ENCODE data around the gene C9orf152.
A peak's percentile ranks its signal among the peaks of the same experiment; 100 is the strongest.

C9orf152 gene

GRCh38 chr9:110224583-110224982 lies 16.6 kb upstream of the C9orf152 start:
- H3K27ac ChIP-seq: no peak overlapping the region
- H3K4me3 ChIP-seq (ENCODE audit: low read depth, low read length): no peak overlapping the region
- DNase-seq: no peak
- in situ Hi-C loops (cut with HindIII; ENCODE audit: low pct_ligation_motif_present, low sequenced_read_pairs): no loop called here
- no peaks in the 10 kb centered on the region for H3K36me3 ChIP-seq (replicated peaks)
- H3K27me3 ChIP-seq (replicated peaks): no peaks in the 10 kb centered on the region
- TF ChIP-seq, protein P1, sequence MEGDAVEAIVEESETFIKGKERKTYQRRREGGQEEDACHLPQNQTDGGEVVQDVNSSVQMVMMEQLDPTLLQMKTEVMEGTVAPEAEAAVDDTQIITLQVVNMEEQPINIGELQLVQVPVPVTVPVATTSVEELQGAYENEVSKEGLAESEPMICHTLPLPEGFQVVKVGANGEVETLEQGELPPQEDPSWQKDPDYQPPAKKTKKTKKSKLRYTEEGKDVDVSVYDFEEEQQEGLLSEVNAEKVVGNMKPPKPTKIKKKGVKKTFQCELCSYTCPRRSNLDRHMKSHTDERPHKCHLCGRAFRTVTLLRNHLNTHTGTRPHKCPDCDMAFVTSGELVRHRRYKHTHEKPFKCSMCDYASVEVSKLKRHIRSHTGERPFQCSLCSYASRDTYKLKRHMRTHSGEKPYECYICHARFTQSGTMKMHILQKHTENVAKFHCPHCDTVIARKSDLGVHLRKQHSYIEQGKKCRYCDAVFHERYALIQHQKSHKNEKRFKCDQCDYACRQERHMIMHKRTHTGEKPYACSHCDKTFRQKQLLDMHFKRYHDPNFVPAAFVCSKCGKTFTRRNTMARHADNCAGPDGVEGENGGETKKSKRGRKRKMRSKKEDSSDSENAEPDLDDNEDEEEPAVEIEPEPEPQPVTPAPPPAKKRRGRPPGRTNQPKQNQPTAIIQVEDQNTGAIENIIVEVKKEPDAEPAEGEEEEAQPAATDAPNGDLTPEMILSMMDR (IDR thresholded peaks at IDR 0.05; ENCODE audit: low read depth, low read length, missing control alignments): no peak

- TF ChIP-seq, protein P1 (IDR thresholded peaks at IDR 0.05; ENCODE audit: low read depth, low read length, missing control alignments): no peak
- Histone ChIP-seq H3K4me3 (ENCODE audit: low read depth, low read length) (no peak overlapping the region), H3K36me3 (replicated peaks) (no peaks in the 10 kb centered on the region), H3K27ac (no peak overlapping the region), H3K27me3 (replicated peaks) (no peaks in the 10 kb centered on the region)
- no peak for DNase-seq
- in situ Hi-C loops (cut with HindIII; ENCODE audit: low pct_ligation_motif_present, low sequenced_read_pairs): no loop called here
Measured at GRCh38 chr9:110220809-110221208, 12.8 kb upstream of the C9orf152 start.

DNA sequence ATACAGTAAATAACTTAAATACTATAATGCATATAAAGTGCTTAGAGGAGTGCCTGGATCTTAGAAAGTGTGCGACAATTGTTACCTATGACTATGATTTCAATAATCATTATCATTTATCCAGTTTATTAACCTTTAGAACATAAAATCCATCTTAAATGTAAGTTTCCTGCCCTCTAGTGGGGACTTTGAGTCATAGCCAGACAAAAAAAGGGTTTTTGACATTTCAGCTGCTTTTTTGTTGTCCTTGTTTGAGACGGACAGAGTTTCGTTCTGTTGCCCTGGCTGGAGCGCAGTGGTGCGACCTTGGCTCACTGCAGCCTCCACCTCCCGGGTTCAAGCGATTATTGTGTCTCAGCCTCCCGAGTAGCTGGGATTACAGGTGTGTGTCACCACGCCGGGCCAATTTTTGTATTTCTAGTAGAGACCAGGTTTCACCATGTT lies 9.7 kb upstream of the C9orf152 start:
- Histone ChIP-seq H3K27me3 (replicated peaks) (no peaks in the 10 kb centered on the region), H3K4me3 (ENCODE audit: low read depth, low read length) (no peak overlapping the region), H3K36me3 (replicated peaks) (no peaks in the 10 kb centered on the region), H3K27ac (no peak overlapping the region)
- TF ChIP-seq, protein P1 (IDR thresholded peaks at IDR 0.05; ENCODE audit: low read depth, low read length, missing control alignments): peak; percentile 70
- DNase-seq: peak; percentile 40
- in situ Hi-C loops (cut with HindIII; ENCODE audit: low pct_ligation_motif_present, low sequenced_read_pairs): no loop called here

GRCh38 chr9:110214586-110215355 lies 6.8 kb upstream of the C9orf152 start:
- Histone ChIP-seq H3K27ac (no peak overlapping the region), H3K27me3 (replicated peaks) (no peaks in the 10 kb centered on the region), H3K4me3 (ENCODE audit: low read depth, low read length) (no peak overlapping the region), H3K36me3 (replicated peaks) (no peaks in the 10 kb centered on the region)
- in situ Hi-C loops (cut with HindIII; ENCODE audit: low pct_ligation_motif_present, low sequenced_read_pairs): no loop called here
- DNase-seq: no peak
- TF ChIP-seq, protein P1 (IDR thresholded peaks at IDR 0.05; ENCODE audit: low read depth, low read length, missing control alignments): no peak

DNA sequence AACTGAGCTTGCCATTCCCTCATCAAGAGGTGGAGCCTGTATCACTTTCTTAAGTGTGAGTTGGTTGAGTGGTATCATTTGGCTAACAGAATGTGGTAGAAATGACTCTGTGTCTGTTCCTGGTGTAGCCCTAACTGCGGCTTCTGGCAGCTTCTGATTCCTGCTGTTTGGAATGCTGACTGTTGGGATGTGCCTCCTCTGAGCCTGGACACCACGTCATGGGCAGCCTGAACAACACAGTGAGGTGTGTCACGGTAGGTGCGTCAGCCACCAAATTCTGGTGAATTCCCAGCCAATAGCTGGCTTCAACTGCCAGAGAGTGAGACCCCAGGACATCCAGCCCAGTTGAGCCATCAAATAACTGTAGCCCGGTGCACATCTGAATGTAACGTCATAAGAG lies 6.1 kb upstream of the C9orf152 start:
- Histone ChIP-seq H3K4me3 (ENCODE audit: low read depth, low read length) (no peak overlapping the region), H3K27ac (no peak overlapping the region), H3K36me3 (replicated peaks) (no peaks in the 10 kb centered on the region), H3K27me3 (replicated peaks) (no peaks in the 10 kb centered on the region)
- DNase-seq: no peak
- TF ChIP-seq, protein P1 (IDR thresholded peaks at IDR 0.05; ENCODE audit: low read depth, low read length, missing control alignments): no peak
- in situ Hi-C loops (cut with HindIII; ENCODE audit: low pct_ligation_motif_present, low sequenced_read_pairs): no loop called here
